GM19099 (cell line): ENCODE results near the gene CNP.

Source experiments
- POLR2A ChIP-seq: IDR thresholded peaks from 3 replicates; pipeline ENCODE4 v1.6.1; 2011; ENCODE audit warnings: low read depth; ENCODE audit not compliant: insufficient read length; ENCODE audit errors: extremely low read depth

CNP gene

DNA sequence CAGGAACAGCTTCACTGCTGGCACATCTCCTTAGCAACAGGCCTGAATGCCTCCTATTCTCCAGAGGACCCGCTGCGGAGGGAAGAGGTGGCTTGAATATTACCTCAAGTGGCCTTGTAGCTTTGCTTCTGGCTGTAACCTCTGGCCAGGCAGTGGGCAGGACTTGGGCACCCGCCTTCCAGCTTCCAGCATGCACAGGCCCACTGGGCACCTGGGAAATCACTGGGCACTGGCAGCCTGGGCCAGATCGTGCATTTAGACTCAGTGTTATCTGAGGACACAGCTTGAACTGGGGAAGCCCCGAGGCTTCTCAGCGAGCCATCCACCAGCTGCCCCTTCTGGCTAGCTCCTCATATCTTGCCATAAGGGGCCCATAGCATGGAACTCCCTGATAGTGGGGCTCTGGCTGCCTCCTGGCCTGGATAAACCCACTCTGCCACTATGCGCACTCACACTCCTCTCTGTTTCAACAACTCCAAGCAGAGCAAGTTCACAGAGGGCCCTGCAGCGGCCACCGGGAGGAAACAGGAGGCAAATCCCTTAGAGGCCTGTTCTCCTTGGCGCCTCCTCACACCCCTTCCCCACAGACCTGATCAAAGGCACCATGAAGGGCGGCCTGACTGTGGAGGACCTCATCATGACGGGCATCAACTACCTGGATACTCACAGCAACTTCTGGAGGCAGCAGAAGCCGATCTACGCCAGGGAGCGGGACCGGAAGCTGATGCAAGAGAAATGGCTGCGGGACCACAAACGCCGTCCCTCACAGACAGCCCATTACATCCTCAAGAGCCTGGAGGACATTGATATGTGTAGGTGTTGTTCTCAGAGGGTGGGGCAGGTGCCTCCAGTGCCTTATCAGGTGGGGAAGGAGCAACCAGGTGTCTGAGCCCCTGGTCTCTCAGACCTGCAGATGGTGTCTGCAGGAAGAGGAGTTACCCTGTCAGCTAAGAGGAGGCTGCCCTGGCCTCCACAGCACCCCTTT lies 28.3 kb upstream of the CNP start:
- no peak for TF ChIP-seq POLR2A

DNA sequence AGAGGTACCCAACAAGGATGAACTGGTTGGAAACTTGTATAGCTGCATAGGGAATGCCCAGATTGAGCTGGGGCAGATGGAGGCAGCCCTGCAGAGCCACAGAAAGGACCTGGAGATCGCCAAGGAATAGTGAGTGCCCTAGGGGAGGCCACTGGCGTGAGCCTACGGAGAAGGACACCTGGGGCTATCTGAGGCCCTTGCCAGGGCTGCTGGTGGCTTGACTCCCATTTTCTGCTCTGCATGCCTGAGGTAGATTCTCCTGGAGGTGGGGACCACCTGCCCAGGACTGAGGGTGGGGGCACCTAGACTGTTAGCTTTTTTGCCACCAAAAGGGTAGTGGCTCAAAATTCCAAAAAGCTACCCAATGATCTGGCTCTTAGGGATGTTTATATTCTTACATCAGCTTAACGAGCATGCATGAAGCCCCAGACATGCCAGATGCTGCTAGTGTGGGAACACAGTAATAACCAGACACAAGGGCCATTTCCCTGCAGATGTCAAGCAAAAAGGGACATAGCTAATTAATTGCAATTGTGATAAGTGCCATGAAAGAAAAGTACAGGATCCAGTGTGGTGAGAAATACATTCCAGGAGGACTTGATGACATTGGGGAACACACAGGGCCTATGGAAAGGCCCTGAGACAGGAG lies 27.4 kb upstream of the CNP start:
- TF ChIP-seq POLR2A: no peak

DNA sequence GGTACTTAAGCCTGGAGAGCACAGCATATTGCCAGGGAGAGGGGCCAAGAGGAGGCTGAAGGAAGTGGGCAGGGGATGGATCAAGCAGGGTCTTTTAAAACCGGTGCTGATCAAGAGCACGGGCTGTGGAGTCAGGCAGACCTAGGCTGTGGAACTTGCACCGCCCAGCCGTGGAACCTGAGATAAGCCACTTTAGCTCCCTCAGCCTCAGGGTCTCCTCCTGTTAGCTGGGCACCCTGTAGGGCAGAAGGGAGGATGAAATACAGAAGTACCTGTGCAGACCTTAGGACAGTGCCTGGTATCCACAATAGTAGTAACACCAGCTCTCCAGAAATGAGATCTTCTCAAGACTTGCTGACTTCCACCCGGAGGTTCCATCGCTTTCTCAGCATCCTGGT lies 26.9 kb upstream of the CNP start:
- TF ChIP-seq POLR2A: no peak

DNA sequence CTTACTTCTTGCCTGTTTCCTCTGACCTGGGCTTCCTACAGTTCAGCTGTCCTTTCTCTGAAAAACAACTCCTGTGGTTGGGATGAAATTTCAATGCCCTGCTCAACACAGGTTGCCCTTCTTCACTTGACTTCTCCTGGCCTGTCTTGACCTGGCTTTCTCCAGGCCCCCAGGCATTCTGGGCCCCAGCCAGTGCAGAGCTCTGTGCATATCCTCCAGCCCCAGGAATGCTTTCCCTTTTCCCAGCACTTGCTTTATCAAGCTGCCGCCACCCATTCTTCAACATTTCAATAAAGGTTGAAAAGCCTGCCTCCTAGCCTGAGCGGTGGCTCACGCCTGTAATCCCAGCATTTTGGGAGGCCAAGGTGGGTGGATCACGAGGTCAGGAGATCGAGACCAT lies 25.4 kb upstream of the CNP start:
- TF ChIP-seq POLR2A: no peak

DNA sequence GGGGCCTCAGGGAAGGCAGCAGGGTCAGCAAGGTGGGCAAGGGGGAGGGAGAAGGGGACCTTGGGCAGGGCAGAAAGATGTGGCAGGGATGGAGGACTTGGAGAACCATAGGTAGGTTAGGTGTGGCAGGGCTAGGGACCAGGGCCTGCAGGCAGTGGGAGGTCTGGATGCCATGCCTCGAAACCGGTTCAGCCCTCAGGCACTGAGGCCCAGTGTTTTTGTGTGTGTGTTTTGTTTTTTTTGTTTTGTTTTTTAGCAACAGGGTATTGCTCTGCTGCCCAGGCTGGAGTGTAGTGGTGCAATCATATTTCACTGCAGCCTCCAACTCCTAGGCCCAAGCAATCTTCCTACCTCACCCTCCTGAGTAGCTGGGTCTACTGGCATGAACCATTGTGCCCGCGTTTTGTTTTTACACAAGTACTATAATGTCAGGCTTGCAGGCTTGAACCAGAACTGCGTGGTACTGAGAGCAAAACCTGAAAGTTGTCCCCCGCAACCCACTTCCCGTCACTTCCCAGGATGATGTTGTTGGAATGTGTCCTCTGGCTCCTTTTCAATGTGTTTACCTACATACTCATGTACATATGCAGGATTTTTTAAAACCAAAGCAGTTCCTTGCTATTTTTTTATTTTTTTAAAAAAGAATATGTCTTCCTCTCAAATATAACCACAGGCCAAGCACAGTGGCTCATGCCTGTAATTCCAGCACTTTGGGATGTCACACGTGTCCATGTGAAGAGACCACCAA lies 23.8 kb upstream of the CNP start:
- no peak for TF ChIP-seq POLR2A

DNA sequence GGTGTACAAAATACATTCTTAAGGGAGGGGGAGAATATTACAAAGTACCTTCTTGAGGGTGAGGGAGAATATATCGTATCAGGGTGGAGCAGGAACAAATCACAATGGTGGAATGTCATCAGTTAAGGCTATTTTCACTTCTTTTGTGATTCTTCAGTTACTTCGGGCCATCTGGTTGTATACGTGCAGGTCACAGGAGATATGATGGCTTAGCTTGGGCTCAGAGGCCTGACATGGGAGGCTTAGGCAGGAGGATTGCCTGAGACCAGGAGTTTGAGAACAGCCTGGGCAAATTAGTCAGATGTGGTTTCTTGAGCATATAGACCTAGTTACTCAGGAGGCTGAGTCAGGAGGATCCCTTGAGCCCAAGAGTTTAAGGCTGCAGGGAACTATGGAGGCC lies 23.1 kb upstream of the CNP start:
- TF ChIP-seq POLR2A: no peak

DNA sequence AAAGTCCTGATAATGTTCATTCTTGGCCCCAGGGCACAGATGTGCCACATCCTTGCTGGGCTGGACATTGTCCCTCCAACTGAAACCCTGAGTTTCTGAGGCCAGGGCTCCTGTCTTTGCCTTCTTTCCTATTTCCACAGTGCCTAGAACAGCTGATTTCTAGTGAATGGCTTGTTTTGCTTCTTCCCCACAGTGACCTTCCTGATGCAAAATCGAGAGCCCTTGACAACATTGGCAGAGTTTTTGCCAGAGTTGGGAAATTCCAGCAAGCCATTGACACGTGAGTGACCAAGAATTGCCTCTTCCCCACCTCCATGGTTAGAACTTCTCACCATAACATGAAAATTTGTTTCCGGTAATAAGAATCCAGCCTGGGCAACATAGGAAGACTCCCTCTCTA lies 21.7 kb upstream of the CNP start:
- TF ChIP-seq POLR2A: no peak

DNA sequence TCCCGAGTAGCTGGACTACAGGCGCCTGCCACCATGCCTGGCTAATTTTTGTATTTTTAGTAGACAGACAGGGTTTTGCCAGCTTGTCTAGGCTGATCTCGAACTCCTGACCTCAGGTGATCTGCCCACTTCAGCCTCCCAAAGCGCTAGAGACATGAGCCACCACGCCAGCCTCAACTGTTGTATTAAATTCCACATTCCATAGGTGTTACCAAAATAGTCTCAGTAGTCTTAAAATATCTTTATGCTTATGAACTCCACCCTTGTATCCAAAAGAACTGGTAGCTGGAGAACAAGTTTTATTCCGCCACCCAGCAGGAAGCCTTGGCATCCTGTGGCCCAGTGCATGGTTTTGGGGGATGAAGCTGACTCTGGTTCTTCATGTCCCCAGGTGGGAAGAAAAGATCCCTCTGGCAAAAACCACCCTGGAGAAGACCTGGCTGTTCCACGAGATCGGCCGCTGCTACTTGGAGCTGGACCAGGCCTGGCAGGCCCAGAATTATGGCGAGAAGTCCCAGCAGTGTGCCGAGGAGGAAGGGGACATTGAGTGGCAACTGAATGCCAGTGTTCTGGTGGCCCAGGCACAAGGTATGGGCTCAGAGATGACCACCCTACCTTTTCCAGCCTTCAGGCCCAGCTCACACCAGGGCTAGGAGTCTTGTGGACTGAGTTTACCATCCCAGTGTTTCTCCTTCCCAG lies 17.7 kb upstream of the CNP start:
- TF ChIP-seq POLR2A: no peak

DNA sequence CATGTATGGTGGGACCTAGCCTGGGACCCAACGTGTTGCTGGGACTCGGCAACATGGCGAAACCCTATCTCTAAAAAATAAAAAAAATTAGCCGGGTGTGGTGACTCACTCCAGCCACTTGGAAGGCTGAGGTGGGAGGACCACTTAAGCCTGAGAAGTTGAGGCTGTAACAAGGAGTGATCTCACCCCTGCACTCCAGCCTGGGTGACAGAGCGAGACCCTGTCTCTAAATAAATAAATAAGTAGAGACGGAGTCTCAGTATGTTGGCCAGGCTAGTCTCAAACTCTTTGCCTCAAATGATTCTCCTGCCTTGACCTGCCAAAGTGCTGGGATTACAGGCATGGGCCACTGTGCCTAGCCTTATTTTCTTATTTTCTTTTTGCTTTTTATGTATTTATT lies 10.1 kb upstream of the CNP start:
- TF ChIP-seq POLR2A: no peak

DNA sequence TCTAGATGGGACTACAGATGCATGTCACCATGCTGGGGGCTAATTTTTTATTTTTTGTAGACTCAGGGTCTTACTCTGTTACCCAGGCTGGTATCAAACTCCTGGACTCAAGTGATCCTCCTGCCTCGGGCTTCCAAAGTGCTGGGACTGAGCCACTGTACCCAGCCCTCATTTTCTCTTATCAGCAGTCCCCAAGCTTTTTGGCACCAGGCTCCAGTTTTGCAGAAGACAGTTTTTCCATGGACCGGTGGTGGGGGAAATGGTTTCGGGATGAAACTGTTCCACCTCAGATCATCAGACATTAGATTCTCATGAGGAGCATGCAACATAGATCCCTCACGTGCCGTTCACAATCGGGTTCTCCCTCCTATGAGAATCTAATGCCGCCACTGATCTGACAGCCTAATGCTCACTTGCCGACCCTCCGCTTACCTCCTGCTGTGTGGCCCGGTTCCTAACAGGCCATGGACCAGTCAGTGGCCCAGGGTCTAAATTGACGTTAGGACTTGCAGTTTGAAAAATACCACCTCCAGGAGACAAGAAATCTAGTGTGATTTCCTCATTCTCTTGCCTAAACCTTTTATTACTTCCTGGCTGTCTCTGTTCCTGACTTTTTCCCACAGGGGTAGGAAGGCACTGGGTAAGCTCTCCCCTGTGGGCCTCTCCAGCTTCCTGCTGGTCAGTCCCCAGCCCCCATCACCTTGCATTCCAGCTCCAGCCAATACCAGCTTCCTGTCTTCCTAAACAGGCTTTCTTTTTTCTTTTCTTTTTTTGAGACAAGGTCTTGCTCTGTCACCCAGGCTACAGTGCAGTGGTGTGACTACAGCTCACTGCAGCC lies 9.3 kb upstream of the CNP start:
- TF ChIP-seq POLR2A: no peak

DNA sequence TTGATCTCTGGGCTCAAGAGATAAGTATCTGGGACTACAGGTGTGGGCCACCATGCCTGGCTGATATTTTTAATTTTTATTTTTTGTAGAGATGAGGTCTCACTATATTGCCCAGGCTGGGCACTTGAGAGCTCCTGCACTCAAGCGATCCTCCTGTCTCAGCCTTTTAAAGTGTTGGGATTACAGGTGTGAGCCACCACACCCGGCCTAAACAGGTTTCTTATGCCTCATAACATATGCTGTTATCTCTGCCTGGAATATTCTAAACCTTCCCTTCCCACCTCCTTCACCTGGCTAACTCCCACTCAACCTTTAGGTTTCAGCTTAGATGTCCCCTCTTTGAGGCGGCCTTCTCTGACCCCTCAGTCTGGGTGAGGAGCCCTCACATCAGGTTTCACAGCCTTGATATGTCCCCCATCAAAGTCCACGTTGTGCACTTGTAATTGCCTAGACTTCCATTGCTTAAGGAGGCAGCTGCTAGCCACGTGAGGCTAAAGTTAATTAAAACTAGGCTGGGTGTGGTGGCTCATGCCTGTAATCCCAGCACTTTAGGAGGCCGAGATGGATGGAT lies 8.6 kb upstream of the CNP start:
- no peak for TF ChIP-seq POLR2A

DNA sequence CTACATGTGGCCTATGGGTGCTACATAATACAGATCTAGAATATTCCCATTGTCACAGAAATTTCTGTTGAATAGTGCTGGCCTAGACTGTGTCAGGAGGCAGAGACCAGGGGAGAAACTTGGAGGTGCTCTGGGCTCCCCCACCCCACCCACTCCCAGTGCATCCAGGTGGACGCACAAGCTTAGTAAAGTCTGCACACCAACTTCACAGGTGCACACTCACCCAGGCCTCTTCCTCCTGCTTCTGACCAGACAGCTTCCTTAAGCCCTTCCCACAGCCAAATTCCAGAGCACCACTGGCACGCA lies 7.6 kb upstream of the CNP start:
- no peak for TF ChIP-seq POLR2A

DNA sequence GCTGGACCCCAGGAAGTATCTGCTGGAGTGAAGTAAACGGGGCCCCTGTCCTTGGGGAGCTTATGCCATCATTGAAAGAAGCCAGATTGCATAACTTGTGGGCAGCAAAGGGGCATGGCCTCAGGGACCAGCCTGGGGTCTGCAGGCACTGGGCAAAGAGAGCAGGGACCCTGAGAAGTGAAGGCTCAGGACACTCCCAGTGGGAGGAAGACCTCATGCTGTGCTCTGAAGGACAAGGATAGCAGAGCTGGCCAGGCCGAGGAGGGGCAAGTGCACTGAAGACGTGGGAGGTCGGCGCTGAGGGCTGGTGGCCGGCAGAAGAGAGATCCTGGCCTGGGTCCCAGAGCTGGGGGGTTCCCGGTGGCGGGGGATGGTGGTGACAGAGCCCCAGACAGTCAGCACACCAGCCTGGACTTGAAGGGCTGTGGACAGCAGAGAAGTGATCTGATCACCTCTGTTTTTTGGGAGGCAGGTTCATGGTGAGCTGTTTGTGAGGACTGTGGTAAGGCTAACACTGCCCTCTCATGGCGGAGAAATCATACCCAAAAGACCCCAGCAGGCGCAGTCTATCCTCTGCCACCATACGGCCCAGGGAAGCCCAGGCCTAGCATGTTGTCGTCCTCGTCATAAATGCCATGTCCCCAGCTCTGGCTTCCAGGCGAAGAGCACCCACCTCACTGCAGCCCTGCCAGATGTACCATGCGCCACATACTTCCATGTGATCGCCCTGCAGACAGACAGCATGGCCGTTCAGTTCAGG lies 7.1 kb upstream of the CNP start:
- no peak for TF ChIP-seq POLR2A
